ENCODE results near the gene SMG6. TPM values are rescaled to one million over a fixed set of nuclear protein-coding genes. Genes with fewer than 3 reads are reported as not detected.
A peak's percentile ranks its signal among the peaks of the same experiment; 100 is the strongest.

SMG6 gene
- polyA plus RNA-seq, 1 of the 3 experiments (the other 2 are of a cell fraction): 15.7 TPM

DNA sequence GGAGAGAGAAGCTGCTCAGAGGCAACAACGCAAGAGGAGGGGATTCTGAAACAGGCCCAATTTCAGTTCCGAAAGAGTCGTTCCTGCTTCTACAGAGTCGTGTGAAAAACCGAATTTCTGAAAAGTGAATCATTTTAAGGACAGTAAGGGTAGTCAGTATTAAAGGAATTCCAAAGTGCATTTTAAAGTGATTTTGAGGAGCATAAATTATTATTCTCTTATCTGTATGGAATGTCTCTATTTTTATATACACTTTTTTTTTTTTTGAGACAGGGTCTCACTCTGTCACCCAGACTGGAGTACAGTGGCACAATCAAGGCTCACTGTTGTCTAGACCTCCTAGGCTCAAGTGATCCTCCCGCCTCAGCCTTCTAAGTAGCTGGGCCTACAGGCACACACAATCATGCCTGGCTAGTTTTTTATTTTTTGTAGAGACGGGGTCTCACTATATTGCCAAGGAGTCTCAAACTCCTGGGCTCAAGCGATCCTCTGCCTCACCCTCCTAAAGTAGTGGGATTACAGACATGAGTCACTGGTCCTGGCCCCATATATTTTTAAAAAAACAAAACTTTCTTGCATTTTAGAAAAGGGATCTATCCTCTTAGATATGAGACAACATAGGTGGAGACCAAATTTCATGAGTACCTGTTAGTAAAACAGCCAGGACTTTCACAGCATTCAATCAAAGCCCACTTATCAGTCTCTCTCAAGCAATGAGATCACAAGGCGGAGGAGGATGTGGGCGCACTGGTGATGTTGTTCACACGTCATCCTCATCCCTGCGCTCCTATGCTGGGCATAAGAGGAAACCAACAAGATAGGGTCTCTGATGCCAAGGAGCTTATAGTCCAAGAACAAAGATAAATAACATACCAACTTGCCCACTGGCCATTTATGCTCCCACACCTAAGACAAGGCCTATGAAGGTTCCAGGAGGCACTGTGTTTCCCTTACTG is 53.2 kb downstream of the SMG6 start:
- Histone ChIP-seq H2AFZ (ENCODE audit: low read depth) (no peak overlapping the region), H3K27ac (ENCODE audit: low read depth in 2 of 2, low read length in 1 of 2) (peak overlapping the region in 1 of 2 experiments; percentile 90; a peak in 2 of 4 replicates), H3K36me3 (replicated peaks in 1 of 2; ENCODE audit: control insufficient read depth in 1 of 2, insufficient read depth in 2 of 2, low read length in 1 of 2) (peaks cover 3 to 9% of the 10 kb centered on the region in 2 experiments), H3K9ac (peak overlapping the region; percentile 54; the same call in 1 of the 2 replicates), H3K9me3 (no peaks in the 10 kb centered on the region), H3F3A (replicated peaks; ENCODE audit: insufficient read depth) (peaks cover 22% of the 10 kb centered on the region), H3K79me2 (ENCODE audit: insufficient read depth) (peaks cover 11% of the 10 kb centered on the region), H3K9me2 (no peaks in the 10 kb centered on the region), H3K4me2 (peak overlapping the region; percentile 49; the same call in 1 of the 2 replicates), H3K4me1 (ENCODE audit: control insufficient read depth in 1 of 2, insufficient read depth in 2 of 2, low read depth in 1 of 2, low read length in 1 of 2) (peaks cover 2 to 23% of the 10 kb centered on the region in 2 experiments; a peak in 2 of 4 replicates), H4K20me1 (ENCODE audit: insufficient read depth) (no peaks in the 10 kb centered on the region), H3K4me3 (ENCODE audit: low read depth in 2 of 2, low read length in 1 of 2) (no peak overlapping the region), H3K27me3 (ENCODE audit: insufficient read depth) (no peaks in the 10 kb centered on the region)
- TF ChIP-seq, protein P1, sequence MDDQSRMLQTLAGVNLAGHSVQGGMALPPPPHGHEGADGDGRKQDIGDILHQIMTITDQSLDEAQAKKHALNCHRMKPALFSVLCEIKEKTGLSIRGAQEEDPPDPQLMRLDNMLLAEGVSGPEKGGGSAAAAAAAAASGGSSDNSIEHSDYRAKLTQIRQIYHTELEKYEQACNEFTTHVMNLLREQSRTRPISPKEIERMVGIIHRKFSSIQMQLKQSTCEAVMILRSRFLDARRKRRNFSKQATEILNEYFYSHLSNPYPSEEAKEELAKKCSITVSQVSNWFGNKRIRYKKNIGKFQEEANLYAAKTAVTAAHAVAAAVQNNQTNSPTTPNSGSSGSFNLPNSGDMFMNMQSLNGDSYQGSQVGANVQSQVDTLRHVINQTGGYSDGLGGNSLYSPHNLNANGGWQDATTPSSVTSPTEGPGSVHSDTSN (IDR thresholded peaks at IDR 0.05): 0 out of 2 replicates have a peak, but pooled peaks have one; percentile 23
- TF ChIP-seq JUND (IDR thresholded peaks at IDR 0.05) (peak; percentile 46; the same call in 1 of the 2 replicates), EP300 (IDR thresholded peaks at IDR 0.05; ENCODE audit: borderline replicate concordance in 1 of 2, low read depth in 1 of 2, low read length in 1 of 2) (peak in 1 of 2 experiments; percentile 24; a peak in 1 of 4 replicates), TCF12 (IDR thresholded peaks at IDR 0.05) (peak; percentile 36), FOSL2 (IDR thresholded peaks at IDR 0.05; ENCODE audit: borderline replicate concordance, low read depth) (peak; percentile 49; the same call in 1 of the 2 replicates)
- TF ChIP-seq, protein P2, sequence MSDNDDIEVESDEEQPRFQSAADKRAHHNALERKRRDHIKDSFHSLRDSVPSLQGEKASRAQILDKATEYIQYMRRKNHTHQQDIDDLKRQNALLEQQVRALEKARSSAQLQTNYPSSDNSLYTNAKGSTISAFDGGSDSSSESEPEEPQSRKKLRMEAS (IDR thresholded peaks at IDR 0.05; ENCODE audit: low read depth): no peak
- ChIA-PET CTCF (interaction anchor here (0.8 to 4.3 kb wide), 2 partner anchors 19 to 196 kb away, joined by 3 to 46 read pairs; partner anchors contain the start of gene HIC1), POLR2A (no interaction called here)
- no peak for DNase-seq
- 78% methylated on average over 12 of the region's 12 CpGs for WGBS (ENCODE audit: low lambda C conversion rate)

DNA sequence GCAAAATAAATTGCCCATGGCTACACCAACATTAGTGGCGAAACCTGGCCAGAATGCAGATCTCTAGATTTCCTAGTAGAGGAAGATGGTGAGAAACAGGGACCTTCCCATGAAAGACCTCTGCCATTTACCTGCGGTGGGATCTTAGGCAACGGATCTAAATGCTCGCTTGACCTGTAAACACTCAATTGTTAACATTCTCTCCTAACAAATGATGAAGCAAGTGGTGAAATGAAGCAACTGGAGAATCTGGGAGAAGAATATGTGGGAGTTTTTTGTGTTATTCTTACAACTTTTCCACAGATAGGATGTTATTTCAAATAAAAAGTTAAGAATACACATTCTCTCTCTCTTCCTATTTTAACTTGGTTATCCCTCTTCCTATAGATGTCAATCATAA is 56.6 kb downstream of the SMG6 start:
- no peak overlapping the region for H3K9ac ChIP-seq
- H3K4me2 ChIP-seq: no peak overlapping the region
- H3K27me3 ChIP-seq (ENCODE audit: insufficient read depth): no peaks in the 10 kb centered on the region
- DNase-seq: no peak
- ChIA-PET POLR2A (no interaction called here), CTCF (interaction anchor here (3.1 to 4.4 kb wide), 3 partner anchors 35 to 206 kb away, joined by 20 to 185 read pairs (median 27); partner anchors contain the start of genes HIC1 and OVCA2)
- no peak overlapping the region for H3K4me3 ChIP-seq (ENCODE audit: low read depth in 2 of 2, low read length in 1 of 2)
- H3K4me1 ChIP-seq (ENCODE audit: control insufficient read depth in 1 of 2, insufficient read depth in 2 of 2, low read depth in 1 of 2, low read length in 1 of 2): peaks cover 2 to 17% of the 10 kb centered on the region in 2 experiments; a peak in 2 of 4 replicates
- no peaks in the 10 kb centered on the region for H4K20me1 ChIP-seq (ENCODE audit: insufficient read depth)
- no peak overlapping the region for H3K27ac ChIP-seq (ENCODE audit: low read depth in 2 of 2, low read length in 1 of 2)
- H3K9me3 ChIP-seq: no peaks in the 10 kb centered on the region
- no peaks in the 10 kb centered on the region for H3K9me2 ChIP-seq
- no peak overlapping the region for H2AFZ ChIP-seq (ENCODE audit: low read depth)
- no peaks in the 10 kb centered on the region for H3K79me2 ChIP-seq (ENCODE audit: insufficient read depth)
- H3K36me3 ChIP-seq (replicated peaks in 1 of 2; ENCODE audit: control insufficient read depth in 1 of 2, insufficient read depth in 2 of 2, low read length in 1 of 2): peaks cover 0 to 10% of the 10 kb centered on the region in 2 experiments
- H3F3A ChIP-seq (replicated peaks; ENCODE audit: insufficient read depth): peaks cover 22% of the 10 kb centered on the region
- WGBS (ENCODE audit: low lambda C conversion rate): 93% methylated on average over 4 of the region's 4 CpGs
- TF ChIP-seq EP300 (IDR thresholded peaks at IDR 0.05; ENCODE audit: borderline replicate concordance in 1 of 2, low read depth in 1 of 2, low read length in 1 of 2) (no peak), NFIC (IDR thresholded peaks at IDR 0.05; ENCODE audit: borderline replicate concordance) (no peak), MXI1 (IDR thresholded peaks at IDR 0.05; ENCODE audit: low read depth, low read length) (no peak), NRF1 (IDR thresholded peaks at IDR 0.05; ENCODE audit: low read depth, low read length) (no peak), RAD21 (IDR thresholded peaks at IDR 0.05; ENCODE audit: low read length) (no peak), RCOR1 (IDR thresholded peaks at IDR 0.05; ENCODE audit: low read length) (no peak), YY1 (IDR thresholded peaks at IDR 0.05; ENCODE audit: low read depth) (no peak), MEF2A (IDR thresholded peaks at IDR 0.05; ENCODE audit: borderline replicate concordance, low read depth) (no peak), RXRA (IDR thresholded peaks at IDR 0.05; ENCODE audit: borderline replicate concordance, low read depth) (no peak), ELF1 (IDR thresholded peaks at IDR 0.05) (no peak), TEAD4 (IDR thresholded peaks at IDR 0.05; ENCODE audit: borderline replicate concordance, insufficient read depth) (no peak), GATA2 (CRISPR knock-in tag; IDR thresholded peaks at IDR 0.05) (no peak), TCF12 (IDR thresholded peaks at IDR 0.05) (no peak)
- TF ChIP-seq, protein P3, sequence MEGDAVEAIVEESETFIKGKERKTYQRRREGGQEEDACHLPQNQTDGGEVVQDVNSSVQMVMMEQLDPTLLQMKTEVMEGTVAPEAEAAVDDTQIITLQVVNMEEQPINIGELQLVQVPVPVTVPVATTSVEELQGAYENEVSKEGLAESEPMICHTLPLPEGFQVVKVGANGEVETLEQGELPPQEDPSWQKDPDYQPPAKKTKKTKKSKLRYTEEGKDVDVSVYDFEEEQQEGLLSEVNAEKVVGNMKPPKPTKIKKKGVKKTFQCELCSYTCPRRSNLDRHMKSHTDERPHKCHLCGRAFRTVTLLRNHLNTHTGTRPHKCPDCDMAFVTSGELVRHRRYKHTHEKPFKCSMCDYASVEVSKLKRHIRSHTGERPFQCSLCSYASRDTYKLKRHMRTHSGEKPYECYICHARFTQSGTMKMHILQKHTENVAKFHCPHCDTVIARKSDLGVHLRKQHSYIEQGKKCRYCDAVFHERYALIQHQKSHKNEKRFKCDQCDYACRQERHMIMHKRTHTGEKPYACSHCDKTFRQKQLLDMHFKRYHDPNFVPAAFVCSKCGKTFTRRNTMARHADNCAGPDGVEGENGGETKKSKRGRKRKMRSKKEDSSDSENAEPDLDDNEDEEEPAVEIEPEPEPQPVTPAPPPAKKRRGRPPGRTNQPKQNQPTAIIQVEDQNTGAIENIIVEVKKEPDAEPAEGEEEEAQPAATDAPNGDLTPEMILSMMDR (IDR thresholded peaks at IDR 0.05): no peak
- TF ChIP-seq, protein P4, sequence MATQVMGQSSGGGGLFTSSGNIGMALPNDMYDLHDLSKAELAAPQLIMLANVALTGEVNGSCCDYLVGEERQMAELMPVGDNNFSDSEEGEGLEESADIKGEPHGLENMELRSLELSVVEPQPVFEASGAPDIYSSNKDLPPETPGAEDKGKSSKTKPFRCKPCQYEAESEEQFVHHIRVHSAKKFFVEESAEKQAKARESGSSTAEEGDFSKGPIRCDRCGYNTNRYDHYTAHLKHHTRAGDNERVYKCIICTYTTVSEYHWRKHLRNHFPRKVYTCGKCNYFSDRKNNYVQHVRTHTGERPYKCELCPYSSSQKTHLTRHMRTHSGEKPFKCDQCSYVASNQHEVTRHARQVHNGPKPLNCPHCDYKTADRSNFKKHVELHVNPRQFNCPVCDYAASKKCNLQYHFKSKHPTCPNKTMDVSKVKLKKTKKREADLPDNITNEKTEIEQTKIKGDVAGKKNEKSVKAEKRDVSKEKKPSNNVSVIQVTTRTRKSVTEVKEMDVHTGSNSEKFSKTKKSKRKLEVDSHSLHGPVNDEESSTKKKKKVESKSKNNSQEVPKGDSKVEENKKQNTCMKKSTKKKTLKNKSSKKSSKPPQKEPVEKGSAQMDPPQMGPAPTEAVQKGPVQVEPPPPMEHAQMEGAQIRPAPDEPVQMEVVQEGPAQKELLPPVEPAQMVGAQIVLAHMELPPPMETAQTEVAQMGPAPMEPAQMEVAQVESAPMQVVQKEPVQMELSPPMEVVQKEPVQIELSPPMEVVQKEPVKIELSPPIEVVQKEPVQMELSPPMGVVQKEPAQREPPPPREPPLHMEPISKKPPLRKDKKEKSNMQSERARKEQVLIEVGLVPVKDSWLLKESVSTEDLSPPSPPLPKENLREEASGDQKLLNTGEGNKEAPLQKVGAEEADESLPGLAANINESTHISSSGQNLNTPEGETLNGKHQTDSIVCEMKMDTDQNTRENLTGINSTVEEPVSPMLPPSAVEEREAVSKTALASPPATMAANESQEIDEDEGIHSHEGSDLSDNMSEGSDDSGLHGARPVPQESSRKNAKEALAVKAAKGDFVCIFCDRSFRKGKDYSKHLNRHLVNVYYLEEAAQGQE (IDR thresholded peaks at IDR 0.05; ENCODE audit: low read depth, low read length): no peak
